M059J (cell line): ENCODE measurements around the gene ZCCHC14. TPM values are rescaled to one million over a fixed set of nuclear protein-coding genes. Genes with fewer than 3 reads are reported as not detected.

Source experiments
- DNase-seq: peaks from one replicate; pipeline ENCODE4 v3.0.0-alpha.2; 2012; ENCODE audit warnings: low read depth
- total RNA-seq: library from RNA; depleted of rRNA; stranded (reverse); fragments of >200 nt; shearing (Covaris generic); gene quantifications from 2 replicates; pipeline ENCODE4 v1.2.3, GENCODE V29; 2014; rRNA removed

ZCCHC14 gene
- 3.4 and 7.8 TPM in 2 replicates for total RNA-seq

- DNase-seq, result peak; percentile 97
Observed at GRCh38 chr16:87492721-87493607, at the start of gene ZCCHC14. Gene ZCCHC14 (minus strand): TSS chr16:87493024. CDS start chr16:87492238, 786 bp downstream.

GRCh38 chr16:87541872-87542234 lies 49.0 kb upstream of the ZCCHC14 start:
- no peak for DNase-seq

GRCh38 chr16:87541147-87541871 lies 48.5 kb upstream of the ZCCHC14 start:
- peak; percentile 76 for DNase-seq

- DNase-seq, result no peak
Observed at GRCh38 chr16:87540897-87541146, 48.0 kb upstream of the ZCCHC14 start.

- DNase-seq, result no peak
Observed at GRCh38 chr16:87540072-87540896, 47.5 kb upstream of the ZCCHC14 start.

- DNase-seq, result no peak
Observed at GRCh38 chr16:87539113-87539512, 46.3 kb upstream of the ZCCHC14 start.

GRCh38 chr16:87538594-87538993 lies 45.8 kb upstream of the ZCCHC14 start:
- peak; percentile 70 for DNase-seq

- peak; percentile 56 for DNase-seq
Observed at GRCh38 chr16:87538160-87538559, 45.3 kb upstream of the ZCCHC14 start.

- no peak for DNase-seq
Observed at GRCh38 chr16:87536795-87537142, 43.9 kb upstream of the ZCCHC14 start.

- no peak for DNase-seq
Observed at GRCh38 chr16:87535855-87536794, 43.3 kb upstream of the ZCCHC14 start.

- no peak for DNase-seq
Observed at GRCh38 chr16:87535457-87535854, 42.6 kb upstream of the ZCCHC14 start.

- no peak for DNase-seq
Observed at GRCh38 chr16:87534751-87535150, 41.9 kb upstream of the ZCCHC14 start.

GRCh38 chr16:87534030-87534653 lies 41.3 kb upstream of the ZCCHC14 start:
- DNase-seq, result peak; percentile 60

- no peak for DNase-seq
Observed at GRCh38 chr16:87533061-87533460, 40.2 kb upstream of the ZCCHC14 start.

- peak; percentile 36 for DNase-seq
Observed at GRCh38 chr16:87531418-87531817, 38.6 kb upstream of the ZCCHC14 start.

GRCh38 chr16:87528690-87529579 lies 36.1 kb upstream of the ZCCHC14 start:
- no peak for DNase-seq

- DNase-seq, result no peak
Observed at GRCh38 chr16:87527055-87527724, 34.4 kb upstream of the ZCCHC14 start.

GRCh38 chr16:87526238-87526947 lies 33.6 kb upstream of the ZCCHC14 start:
- DNase-seq, result no peak

- DNase-seq, result no peak
Observed at GRCh38 chr16:87525352-87525751, 32.5 kb upstream of the ZCCHC14 start.
